Thoracic aorta (tissue), 2 donors: ENCODE results near the gene ATP13A1. TPM values are rescaled to one million over a fixed set of nuclear protein-coding genes. Genes with fewer than 3 reads are reported as not detected.
"Not testable (repeated sequence)": the region's sequence is repeated elsewhere in the genome, so short reads cannot be mapped to it uniquely, and the experiment has no call there.

Experiments
- ATAC-seq: fragments of 150-250 bp; one replicate; pipeline ENCODE4 v1.8.0; 2017; ENCODE audit warnings: low read depth; ENCODE audit not compliant: insufficient number of reproducible peaks, low FRiP score
- DNase-seq: peaks from one replicate; pipeline ENCODE4 v3.0.0-alpha.2; 2020; ENCODE audit warnings: low spot score
- H3K27ac ChIP-seq, 2 donors: fragments of 200-600 bp; sonication (generic); 1 replicate in 1 of 2; 2 replicates in 1 of 2; pipeline ENCODE4 v1.5.1; 2016; ENCODE audit warnings: mild to moderate bottlenecking in 2 of 2, moderate library complexity in 2 of 2
- H3K27me3 ChIP-seq: fragments of 200-600 bp; sonication (generic); replicated peaks from 2 replicates; pipeline ENCODE4 v1.6.0; 2016; ENCODE audit warnings: mild to moderate bottlenecking; ENCODE audit not compliant: insufficient read depth
- H3K36me3 ChIP-seq: fragments of 200-600 bp; sonication (generic); one replicate; pipeline ENCODE4 v1.5.1; 2016
- H3K4me1 ChIP-seq, 2 donors: fragments of 200-600 bp; sonication (generic); 1 replicate in 1 of 2; 2 replicates in 1 of 2; pipeline versions ENCODE4 v1.5.1 to v1.6.0; 2016; ENCODE audit warnings: low read depth in 2 of 2, mild to moderate bottlenecking in 1 of 2; ENCODE audit not compliant: control insufficient read depth in 1 of 2
- H3K4me3 ChIP-seq: fragments of 200-600 bp; sonication (generic); 2 replicates; pipeline ENCODE4 v1.5.1; 2016; ENCODE audit warnings: mild to moderate bottlenecking
- H3K9me3 ChIP-seq: fragments of 200-600 bp; sonication (generic); 2 replicates; pipeline ENCODE4 v1.5.1; 2016
- CTCF ChIP-seq: fragments of 200-600 bp; sonication (generic); IDR thresholded peaks from one replicate; pipeline ENCODE4 v1.5.1; 2019; ENCODE audit warnings: antibody characterized with exemption
- total RNA-seq, 2 donors: library from RNA; depleted of rRNA; stranded (reverse); fragments of >200 nt; gene quantifications; one replicate each; pipeline versions ENCODE4 v1.1.0 to v1.2.3, GENCODE V29; 2016

The ATP13A1 gene
- total RNA-seq, 2 donors from 2014 or later, result 95.0 to 150 TPM

- ATAC-seq (no peak), DNase-seq (no peak)
- TF ChIP-seq CTCF, result no peak
- H3K27ac ChIP-seq, result no peak overlapping the region
- no peaks in the 10 kb centered on the region for H3K4me1 ChIP-seq
- peaks cover 21% of the 10 kb centered on the region for H3K36me3 ChIP-seq
- H3K27me3 ChIP-seq, result no peaks in the 10 kb centered on the region
- peaks cover 92% of the 10 kb centered on the region for H3K9me3 ChIP-seq
- no peak overlapping the region for H3K4me3 ChIP-seq
Measured at GRCh38 chr19:19704836-19705235, 41.4 kb upstream of the ATP13A1 start.

- H3K36me3 ChIP-seq, H3K27me3 ChIP-seq, DNase-seq, H3K4me3 ChIP-seq, H3K4me1 ChIP-seq, ATAC-seq, H3K27ac ChIP-seq: not testable (repeated sequence)
- H3K9me3 ChIP-seq, result peaks cover 77% of the 10 kb centered on the region
Measured at GRCh38 chr19:19700493-19700892, 37.0 kb upstream of the ATP13A1 start.

- Histone ChIP-seq H3K4me1 (no peaks in the 10 kb centered on the region), H3K27ac (no peak overlapping the region), H3K9me3 (peaks cover 49% of the 10 kb centered on the region), H3K27me3 (no peaks in the 10 kb centered on the region), H3K4me3 (no peak overlapping the region), H3K36me3 (no peaks in the 10 kb centered on the region)
- no peak for ATAC-seq
- DNase-seq, result no peak
- no peak for TF ChIP-seq CTCF
Measured at GRCh38 chr19:19697589-19697988, 34.1 kb upstream of the ATP13A1 start.

- Histone ChIP-seq H3K36me3 (no peaks in the 10 kb centered on the region), H3K9me3 (peaks cover 39% of the 10 kb centered on the region), H3K4me1 (no peaks in the 10 kb centered on the region), H3K4me3 (no peak overlapping the region), H3K27me3 (no peaks in the 10 kb centered on the region), H3K27ac (no peak overlapping the region)
- ATAC-seq (no peak), DNase-seq (no peak)
- TF ChIP-seq CTCF, result no peak
Measured at GRCh38 chr19:19696386-19696785, 32.9 kb upstream of the ATP13A1 start.

GRCh38 chr19:19691683-19692082 is 28.2 kb upstream of the ATP13A1 start:
- no peak for DNase-seq
- H3K4me3 ChIP-seq, result no peak overlapping the region
- no peak for TF ChIP-seq CTCF

GRCh38 chr19:19689023-19689422 is 25.5 kb upstream of the ATP13A1 start:
- not testable (repeated sequence) for H3K27me3 ChIP-seq, DNase-seq, H3K36me3 ChIP-seq, H3K4me3 ChIP-seq, H3K4me1 ChIP-seq, ATAC-seq, H3K27ac ChIP-seq
- peaks cover 11% of the 10 kb centered on the region for H3K9me3 ChIP-seq

More at GRCh38 chr19:19691683-19692082, 28.2 kb upstream of the ATP13A1 start:
- Histone ChIP-seq H3K4me1 (no peaks in the 10 kb centered on the region), H3K9me3 (peaks cover 6% of the 10 kb centered on the region), H3K36me3 (no peaks in the 10 kb centered on the region), H3K27ac (no peak overlapping the region), H3K27me3 (no peaks in the 10 kb centered on the region)
- no peak for ATAC-seq
